Aorta (tissue), 5 donors: Measurements from ENCODE around the gene LRRC23. TPM values are rescaled to one million over a fixed set of nuclear protein-coding genes. Genes with fewer than 3 reads are reported as not detected.
A peak's percentile ranks its signal among the peaks of the same experiment; 100 is the strongest.

Experiments used
- ATAC-seq: fragments of 200-7000 bp; cut with Tn5 transposase; one replicate; pipeline ENCODE4 v1.9.1; 2022; ENCODE audit warnings: moderate library complexity; ENCODE audit not compliant: low FRiP score
- DNase-seq, 2 donors: peaks; one replicate each; pipeline ENCODE4 v3.0.0-alpha.2; 2020
- H3K27ac ChIP-seq, 2 donors: one replicate each; pipeline ENCODE4 v1.5.1; 2013; ENCODE audit warnings: low read length in 2 of 2, mild to moderate bottlenecking in 2 of 2, moderate library complexity in 2 of 2, control low read depth in 1 of 2, inconsistent platforms in 1 of 2, low read depth in 1 of 2
- H3K27me3 ChIP-seq, 2 donors: one replicate each; pipeline ENCODE4 v1.6.1; 2013; ENCODE audit warnings: control low read depth in 1 of 2, low read length in 1 of 2, mild to moderate bottlenecking in 1 of 2, moderate library complexity in 1 of 2; ENCODE audit not compliant: insufficient read depth in 2 of 2, control insufficient read depth in 1 of 2
- H3K36me3 ChIP-seq, 2 donors: one replicate each; pipeline ENCODE4 v1.6.1; 2013; ENCODE audit warnings: control low read depth in 1 of 2, low read length in 1 of 2, mild to moderate bottlenecking in 1 of 2; ENCODE audit not compliant: insufficient read depth in 2 of 2, control insufficient read depth in 1 of 2
- H3K4me1 ChIP-seq, 2 donors: one replicate each; pipeline ENCODE4 v1.6.1; 2013; ENCODE audit warnings: low read length in 2 of 2, control low read depth in 1 of 2, mild to moderate bottlenecking in 1 of 2, moderate library complexity in 1 of 2; ENCODE audit not compliant: insufficient read depth in 2 of 2, control insufficient read depth in 1 of 2
- H3K4me3 ChIP-seq, 2 donors: one replicate each; pipeline ENCODE4 v1.5.1; 2013; ENCODE audit warnings: low read length in 2 of 2, control low read depth in 1 of 2, mild to moderate bottlenecking in 1 of 2
- H3K9me3 ChIP-seq: one replicate; pipeline ENCODE4 v1.6.1; 2013; ENCODE audit warnings: mild to moderate bottlenecking, low read length; ENCODE audit not compliant: control insufficient read depth
- WGBS, 2 donors: extraction: QIAGEN DNeasy Blood & Tissue Kit; methylation state at CpG; one replicate each; pipeline ENCODE4 v1.1.7; 2013; 5-methylcytosine and 5-hydroxymethylcytosine counted together
- intact Hi-C, 2 donors: fragments of 100-400 bp; cut with DNase I; formaldehyde crosslinking; loops; one replicate each; pipeline versions ENCODE4 v1.14.2 to v1.15.0; 2022
- polyA plus RNA-seq, 2 donors: library from polyadenylated mRNA; stranded (reverse); fragments of 200-250 nt; gene quantifications; one replicate each; pipeline ENCODE4 v1.2.3, GENCODE V29; 2013
- total RNA-seq, 2 donors: library from RNA; stranded (reverse); fragmentation: NEBNext Ultra II Directional; extraction: Animal tissue kit (Norgen Biotek cat#: 25700); gene quantifications; one replicate each; pipeline ENCODE4 v1.2.1, GENCODE V29; 2021
- donor health status: healthy with polysubstance abuse.
- donor health status: Bipolar disorder and iron deficiency.
- donor health status: DM: no; HTN: no; CAD: no.
- donor health status: DM: no; HTN: no; CAD: no.
- donor health status: DM: yes; HTN: yes; CAD: no.

Gene LRRC23
- total and polyA plus RNA-seq, 4 donors, result 5.3 to 20.8 (median 14.0) TPM

- WGBS, 2 donors, result 87 to 95% methylated on average over 1 of the region's 1 CpG
- DNase-seq, result peak; percentile 4 to 42
- Histone ChIP-seq H3K4me1 (no peaks in the 10 kb centered on the region), H3K4me3 (no peak overlapping the region), H3K36me3 (no peaks in the 10 kb centered on the region), H3K27me3 (no peaks in the 10 kb centered on the region), H3K9me3 (no peaks in the 10 kb centered on the region), H3K27ac (no peak overlapping the region)
- ATAC-seq, result no peak
- intact Hi-C loops, result no loop called here
Observed at GRCh38 chr12:6950401-6950801, 45.8 kb downstream of the LRRC23 start.

- Histone ChIP-seq H3K9me3 (no peaks in the 10 kb centered on the region), H3K4me3 (no peak within 1 kb of the TSS), H3K27ac (no peak within 1 kb of the TSS), H3K36me3 (no peaks in the 10 kb centered on the region), H3K27me3 (no peaks in the 10 kb centered on the region), H3K4me1 (no peaks in the 10 kb centered on the region)
- WGBS, 2 donors, result 81 to 82% methylated on average over 25 of the region's 25 CpGs
- intact Hi-C loops, result no loop called here
- ATAC-seq (no peak), DNase-seq (peak; percentile 84 to 85)
Observed at GRCh38 chr12:6950811-6951540, 46.4 kb downstream of the LRRC23 start, which contains the start of gene PTPN6. Gene PTPN6 (plus strand): TSS chr12:6951356. CDS start chr12:6951513, 157 bp downstream.

- no peak overlapping the region for H3K27ac ChIP-seq
- ATAC-seq, result no peak
- H3K9me3 ChIP-seq, result no peaks in the 10 kb centered on the region
- no peaks in the 10 kb centered on the region for H3K27me3 ChIP-seq
- peak; percentile 50 to 73 for DNase-seq
- no peaks in the 10 kb centered on the region for H3K36me3 ChIP-seq
- intact Hi-C loops, result no loop called here
- H3K4me1 ChIP-seq, result no peaks in the 10 kb centered on the region
- no peak overlapping the region for H3K4me3 ChIP-seq
- 86 to 87% methylated on average over 20 of the region's 20 CpGs for WGBS, 2 donors
Observed at GRCh38 chr12:6951551-6952120, 47.0 kb downstream of the LRRC23 start.

DNA sequence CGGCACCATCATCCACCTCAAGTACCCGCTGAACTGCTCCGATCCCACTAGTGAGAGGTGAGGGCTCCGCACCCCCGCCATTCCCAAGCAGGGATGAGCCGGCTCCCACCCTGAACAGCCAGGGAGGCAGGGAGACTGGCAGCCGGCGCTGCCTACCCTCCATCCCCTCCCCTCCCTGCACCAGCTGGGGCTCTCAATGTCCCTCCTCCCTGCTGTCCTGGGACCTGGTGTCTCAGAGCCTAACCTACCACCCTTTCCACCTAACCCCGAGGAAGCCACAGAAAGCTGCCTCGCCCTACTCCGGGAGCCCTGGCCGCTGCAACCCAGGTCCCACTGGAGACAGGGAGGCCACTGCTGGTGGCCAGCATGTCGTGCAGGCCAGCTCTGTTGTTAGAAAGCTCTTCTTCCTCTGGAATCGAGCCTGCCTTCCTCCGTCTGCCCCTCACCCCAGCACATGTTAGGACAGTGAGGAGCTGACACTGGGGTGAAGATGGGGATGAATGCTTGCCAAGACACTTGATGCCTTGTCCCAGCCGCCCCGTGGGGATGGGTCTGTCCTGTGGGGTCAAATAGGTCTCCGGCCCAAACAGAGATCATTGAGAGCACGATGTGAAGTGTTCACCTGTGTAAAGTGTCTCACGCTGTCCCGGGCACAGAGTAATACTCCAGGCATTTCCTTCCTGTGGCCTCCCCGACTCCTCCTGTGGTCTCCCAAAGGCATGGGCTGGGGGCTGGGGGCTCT is 47.7 kb downstream of the LRRC23 start:
- DNase-seq (peak; percentile 46 to 71), ATAC-seq (no peak)
- intact Hi-C loops, result no loop called here
- Histone ChIP-seq H3K27ac (no peak overlapping the region), H3K36me3 (no peaks in the 10 kb centered on the region), H3K27me3 (no peaks in the 10 kb centered on the region), H3K9me3 (no peaks in the 10 kb centered on the region), H3K4me1 (no peaks in the 10 kb centered on the region), H3K4me3 (no peak overlapping the region)
- 76% methylated on average over 20 to 22 of the region's 22 CpGs for WGBS, 2 donors

GRCh38 chr12:6952863-6953441 is 48.3 kb downstream of the LRRC23 start:
- intact Hi-C loops, result no loop called here
- H3K27ac ChIP-seq, result no peak overlapping the region
- H3K4me3 ChIP-seq, result no peak overlapping the region
- H3K36me3 ChIP-seq, result no peaks in the 10 kb centered on the region
- WGBS, 2 donors, result 88 to 90% methylated on average over 15 of the region's 15 CpGs
- ATAC-seq (no peak), DNase-seq (peak; percentile 43 to 66)
- no peaks in the 10 kb centered on the region for H3K9me3 ChIP-seq
- H3K27me3 ChIP-seq, result no peaks in the 10 kb centered on the region
- no peaks in the 10 kb centered on the region for H3K4me1 ChIP-seq

GRCh38 chr12:6953442-6954315 is 49.1 kb downstream of the LRRC23 start:
- peak; percentile 86 to 87 for DNase-seq
- no peak overlapping the region for H3K27ac ChIP-seq
- intact Hi-C loops, result no loop called here
- H3K36me3 ChIP-seq, result no peaks in the 10 kb centered on the region
- no peak overlapping the region for H3K4me3 ChIP-seq
- H3K4me1 ChIP-seq, result no peaks in the 10 kb centered on the region
- no peaks in the 10 kb centered on the region for H3K9me3 ChIP-seq
- H3K27me3 ChIP-seq, result no peaks in the 10 kb centered on the region
- peak; percentile 56 for ATAC-seq
- 56 to 60% methylated on average over 22 to 24 of the region's 24 CpGs for WGBS, 2 donors

- Histone ChIP-seq H3K27me3 (no peaks in the 10 kb centered on the region), H3K9me3 (no peaks in the 10 kb centered on the region), H3K27ac (no peak overlapping the region), H3K36me3 (no peaks in the 10 kb centered on the region), H3K4me3 (no peak overlapping the region), H3K4me1 (no peaks in the 10 kb centered on the region)
- WGBS, 2 donors, result 88 to 90% methylated on average over 21 of the region's 21 CpGs
- intact Hi-C loops, result no loop called here
- ATAC-seq (no peak), DNase-seq (peak in 1 of 2 donors; percentile 40)
Observed at GRCh38 chr12:6954316-6955107, 49.9 kb downstream of the LRRC23 start.
